GM12874 (cell line): Measurements from ENCODE around the gene VARS2.

Experiments
- TF ChIP-seq, protein P1 (sequence below): IDR thresholded peaks from 2 replicates; pipeline ENCODE4 v1.5.1; 2011; ENCODE audit warnings: low read depth, mild to moderate bottlenecking, control low read depth, low read length, moderate library complexity; ENCODE audit not compliant: insufficient read depth

Gene VARS2

GRCh38 chr6:30893001-30893591 lies 20.9 kb upstream of the VARS2 start:
- TF ChIP-seq, protein P1, sequence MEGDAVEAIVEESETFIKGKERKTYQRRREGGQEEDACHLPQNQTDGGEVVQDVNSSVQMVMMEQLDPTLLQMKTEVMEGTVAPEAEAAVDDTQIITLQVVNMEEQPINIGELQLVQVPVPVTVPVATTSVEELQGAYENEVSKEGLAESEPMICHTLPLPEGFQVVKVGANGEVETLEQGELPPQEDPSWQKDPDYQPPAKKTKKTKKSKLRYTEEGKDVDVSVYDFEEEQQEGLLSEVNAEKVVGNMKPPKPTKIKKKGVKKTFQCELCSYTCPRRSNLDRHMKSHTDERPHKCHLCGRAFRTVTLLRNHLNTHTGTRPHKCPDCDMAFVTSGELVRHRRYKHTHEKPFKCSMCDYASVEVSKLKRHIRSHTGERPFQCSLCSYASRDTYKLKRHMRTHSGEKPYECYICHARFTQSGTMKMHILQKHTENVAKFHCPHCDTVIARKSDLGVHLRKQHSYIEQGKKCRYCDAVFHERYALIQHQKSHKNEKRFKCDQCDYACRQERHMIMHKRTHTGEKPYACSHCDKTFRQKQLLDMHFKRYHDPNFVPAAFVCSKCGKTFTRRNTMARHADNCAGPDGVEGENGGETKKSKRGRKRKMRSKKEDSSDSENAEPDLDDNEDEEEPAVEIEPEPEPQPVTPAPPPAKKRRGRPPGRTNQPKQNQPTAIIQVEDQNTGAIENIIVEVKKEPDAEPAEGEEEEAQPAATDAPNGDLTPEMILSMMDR: no peak

DNA sequence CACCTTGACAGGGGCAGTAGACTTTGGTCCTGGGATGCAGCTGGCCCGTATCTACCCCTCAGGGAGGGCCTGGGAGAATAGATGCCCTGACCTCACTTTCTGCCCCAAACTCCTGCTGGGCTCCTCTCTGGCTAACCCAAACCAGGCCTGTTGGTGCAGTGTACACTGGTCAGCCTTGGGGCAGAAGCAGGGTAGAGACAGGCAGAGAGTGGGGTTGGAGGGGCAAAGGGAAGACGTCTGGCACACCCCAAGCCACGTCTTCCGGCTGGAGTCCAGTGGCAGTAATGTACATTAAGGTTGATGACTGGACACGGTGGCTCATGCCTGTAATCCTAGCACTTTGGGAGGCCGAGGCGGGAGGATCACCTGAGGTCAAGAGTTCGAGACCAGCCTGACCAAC lies 20.4 kb upstream of the VARS2 start:
- TF ChIP-seq, protein P1: no peak

DNA sequence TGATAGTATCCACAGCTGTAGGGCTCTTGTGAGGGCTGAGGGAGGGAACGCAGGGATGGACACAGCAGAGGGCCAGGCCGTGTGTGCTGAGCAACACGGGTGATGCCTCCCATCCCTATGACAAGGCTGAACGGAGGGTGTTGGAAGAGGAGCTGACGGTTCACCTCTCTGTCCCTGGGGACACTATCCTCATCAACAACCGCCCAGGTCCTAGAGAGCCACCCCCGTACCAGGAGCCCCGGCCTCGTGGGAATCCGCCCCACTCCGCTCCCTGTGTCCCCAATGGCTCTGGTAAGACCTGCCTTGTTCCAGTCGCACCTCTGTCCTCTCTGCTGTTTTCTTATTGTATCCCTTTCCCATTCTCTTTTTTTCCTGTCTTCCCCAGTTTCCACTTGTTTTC lies 19.7 kb upstream of the VARS2 start:
- TF ChIP-seq, protein P1: no peak

- TF ChIP-seq, protein P1: no peak
Measured at GRCh38 chr6:30894935-30895334, 19.1 kb upstream of the VARS2 start.

GRCh38 chr6:30895343-30895742 lies 18.7 kb upstream of the VARS2 start:
- TF ChIP-seq, protein P1: no peak

GRCh38 chr6:30896541-30896940 lies 17.5 kb upstream of the VARS2 start:
- TF ChIP-seq, protein P1: no peak

- TF ChIP-seq, protein P1: no peak
Measured at GRCh38 chr6:30897882-30898281, 16.2 kb upstream of the VARS2 start.
